Frontal cortex (tissue), 4 donors: ENCODE measurements around the gene GADL1. TPM values are rescaled to one million over a fixed set of nuclear protein-coding genes. Genes with fewer than 3 reads are reported as not detected.

Source experiments
- DNase-seq, 2 donors: peaks; one replicate each; pipeline ENCODE4 v3.0.0; 2012; ENCODE audit warnings: low spot score in 2 of 2
- FAIRE-seq: peaks from 2 replicates; lab custom pipeline; 2012; peaks lifted over from hg19 to GRCh38; lab: Jason Lieb, UNC
- total RNA-seq: library from RNA; depleted of rRNA; stranded (reverse); fragments of >200 nt; gene quantifications from one replicate; pipeline ENCODE4 v1.2.3, GENCODE V29; 2014
- donor health status: control.
- donor health status: control.
- donor health status: control.

GADL1 gene
- total RNA-seq, 1 donor from 2014 or later: 5.3 TPM

- DNase-seq: no peak
Measured at GRCh38 chr3:30768046-30768445, 126.4 kb downstream of the GADL1 start.

GRCh38 chr3:30766522-30766921 is 127.9 kb downstream of the GADL1 start:
- FAIRE-seq (no peak), DNase-seq (no peak)

More at GRCh38 chr3:30768046-30768445, 126.4 kb downstream of the GADL1 start:
- FAIRE-seq: no peak

- no peak for FAIRE-seq
- DNase-seq: no peak
Measured at GRCh38 chr3:30764891-30765290, 129.6 kb downstream of the GADL1 start.

GRCh38 chr3:30764281-30764680 is 130.2 kb downstream of the GADL1 start:
- DNase-seq (no peak), FAIRE-seq (no peak)

GRCh38 chr3:30761374-30761773 is 133.1 kb downstream of the GADL1 start:
- no peak for DNase-seq
- no peak for FAIRE-seq

GRCh38 chr3:30760737-30761136 is 133.7 kb downstream of the GADL1 start:
- FAIRE-seq: no peak
- no peak for DNase-seq

GRCh38 chr3:30760040-30760695 is 134.3 kb downstream of the GADL1 start:
- FAIRE-seq: no peak
- no peak for DNase-seq

- DNase-seq (no peak), FAIRE-seq (no peak)
Measured at GRCh38 chr3:30756218-30756617, 138.2 kb downstream of the GADL1 start.

- FAIRE-seq (no peak), DNase-seq (no peak)
Measured at GRCh38 chr3:30754426-30754825, 140.0 kb downstream of the GADL1 start.

- FAIRE-seq: no peak
- no peak for DNase-seq
Measured at GRCh38 chr3:30753766-30754165, 140.7 kb downstream of the GADL1 start.

- no peak for FAIRE-seq
- DNase-seq: no peak
Measured at GRCh38 chr3:30752970-30753369, 141.5 kb downstream of the GADL1 start.

- FAIRE-seq: no peak
- DNase-seq: no peak
Measured at GRCh38 chr3:30752491-30752890, 142.0 kb downstream of the GADL1 start.

GRCh38 chr3:30751610-30752299 is 142.7 kb downstream of the GADL1 start:
- FAIRE-seq: no peak
- DNase-seq: no peak

GRCh38 chr3:30750967-30751366 is 143.5 kb downstream of the GADL1 start:
- FAIRE-seq: no peak

GRCh38 chr3:30749230-30749629 is 145.2 kb downstream of the GADL1 start:
- no peak for DNase-seq
- FAIRE-seq: no peak

More at GRCh38 chr3:30750967-30751366, 143.5 kb downstream of the GADL1 start:
- no peak for DNase-seq

- FAIRE-seq (no peak), DNase-seq (peak in 1 of 2 donors; percentile 8)
Measured at GRCh38 chr3:30747771-30748281, 146.6 kb downstream of the GADL1 start.

GRCh38 chr3:30743641-30744317 is 150.7 kb downstream of the GADL1 start:
- FAIRE-seq: no peak
- no peak for DNase-seq

- DNase-seq: no peak
- FAIRE-seq: no peak
Measured at GRCh38 chr3:30742796-30743619, 151.5 kb downstream of the GADL1 start.

GRCh38 chr3:30741889-30742288 is 152.6 kb downstream of the GADL1 start:
- FAIRE-seq (no peak), DNase-seq (no peak)

- no peak for DNase-seq
- no peak for FAIRE-seq
Measured at GRCh38 chr3:30738605-30739004, 155.9 kb downstream of the GADL1 start.
